Muscle layer of duodenum (tissue), 2 donors: ENCODE measurements around the gene EBF3.

Experiments
- H3K27ac ChIP-seq: one replicate; pipeline ENCODE4 v1.7.0; 2013; ENCODE audit warnings: mild to moderate bottlenecking, low read length
- H3K27me3 ChIP-seq: one replicate; pipeline ENCODE4 v1.7.0; 2013; ENCODE audit warnings: low read depth, mild to moderate bottlenecking, control low read depth, low read length
- H3K36me3 ChIP-seq, 2 donors: one replicate each; pipeline ENCODE4 v1.7.0; 2013; ENCODE audit warnings: low read length in 2 of 2, control low read depth in 1 of 2, mild to moderate bottlenecking in 1 of 2; ENCODE audit not compliant: insufficient read depth in 2 of 2, control insufficient read depth in 1 of 2
- H3K4me1 ChIP-seq, 2 donors: one replicate each; pipeline ENCODE4 v1.7.0; 2013; ENCODE audit warnings: low read length in 2 of 2, mild to moderate bottlenecking in 2 of 2, control low read depth in 1 of 2, moderate library complexity in 1 of 2; ENCODE audit not compliant: insufficient read depth in 2 of 2, control insufficient read depth in 1 of 2
- H3K4me3 ChIP-seq, 2 donors: one replicate each; pipeline ENCODE4 v1.7.0; 2013; ENCODE audit warnings: low read length in 2 of 2, low read depth in 1 of 2, mild to moderate bottlenecking in 1 of 2
- H3K9me3 ChIP-seq, 2 donors: one replicate each; pipeline ENCODE4 v1.7.0; 2013; ENCODE audit warnings: low read length in 2 of 2, control low read depth in 1 of 2, mild to moderate bottlenecking in 1 of 2; ENCODE audit not compliant: control insufficient read depth in 1 of 2
- donor health status: healthy.

Gene EBF3

DNA sequence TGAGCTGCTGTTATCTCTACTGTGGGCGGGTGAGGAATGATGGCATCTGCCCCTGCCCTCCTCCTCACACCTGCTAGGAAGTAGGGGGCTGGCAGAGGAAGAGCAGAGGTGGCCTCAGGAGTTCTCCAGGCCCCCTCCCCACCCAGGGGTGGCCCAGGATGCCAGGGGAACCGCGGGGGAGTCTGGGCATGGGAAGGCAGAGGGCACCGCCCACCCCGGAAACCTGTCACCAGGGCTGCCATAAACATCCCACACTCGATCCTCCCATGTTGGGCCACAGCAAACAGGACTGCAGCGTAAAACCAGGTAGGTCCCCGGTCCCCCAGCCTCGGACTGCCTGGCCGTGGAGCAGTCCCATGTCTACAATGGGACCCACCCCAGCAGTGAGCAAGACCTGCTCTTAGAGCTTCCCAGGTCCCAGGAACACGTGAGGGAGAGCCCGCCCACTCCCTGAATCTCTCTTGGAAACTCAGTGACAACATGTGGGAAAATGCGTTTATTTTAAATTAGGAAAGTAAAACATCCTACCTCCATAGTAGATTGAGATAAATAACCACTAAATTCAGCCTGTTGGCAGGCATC is 23.4 kb downstream of the EBF3 start:
- Histone ChIP-seq H3K36me3 (no peaks in the 10 kb centered on the region), H3K27ac (no peak overlapping the region), H3K9me3 (no peaks in the 10 kb centered on the region), H3K4me3 (no peak overlapping the region), H3K4me1 (no peaks in the 10 kb centered on the region), H3K27me3 (no peaks in the 10 kb centered on the region)

DNA sequence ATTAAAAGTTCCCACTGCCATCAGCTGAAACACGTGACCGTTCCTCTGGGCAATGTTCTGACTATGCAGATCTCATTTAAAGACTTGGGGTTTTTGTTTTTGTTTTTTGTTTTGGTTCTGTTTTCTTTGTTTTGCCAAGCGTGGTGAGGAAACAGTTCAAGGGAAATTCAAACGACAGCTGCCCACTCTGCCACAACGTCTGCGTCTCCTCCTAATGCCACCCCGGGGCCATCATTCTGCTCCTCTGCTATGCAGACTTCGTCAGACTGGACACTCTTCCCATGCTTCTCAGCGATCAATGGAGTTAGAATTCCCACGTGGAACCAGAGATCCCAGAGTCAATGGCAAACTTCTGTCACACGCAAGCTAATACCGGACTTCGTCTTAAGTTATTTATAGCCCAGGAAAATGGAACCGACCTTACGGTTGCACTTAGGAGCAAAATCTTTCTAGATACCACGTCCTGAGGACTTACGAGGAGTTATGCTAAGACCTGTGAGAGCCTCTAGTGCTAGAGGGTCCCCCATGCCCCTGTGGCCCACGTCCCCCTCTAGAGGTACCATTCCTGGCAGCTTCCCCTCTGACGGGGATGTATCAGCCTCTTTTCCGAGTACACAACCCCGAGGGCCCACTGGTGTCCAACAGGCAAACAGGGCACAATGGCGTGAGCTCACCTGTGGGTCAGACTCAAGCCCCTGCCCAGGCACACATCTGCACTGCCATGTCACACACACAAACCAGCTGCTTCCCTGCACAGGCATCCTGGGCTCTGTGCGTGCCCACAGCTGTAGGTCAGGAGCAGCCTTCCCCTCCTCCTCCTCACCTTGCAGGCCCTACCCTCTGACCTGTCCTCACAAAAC is 24.4 kb downstream of the EBF3 start:
- no peaks in the 10 kb centered on the region for H3K27me3 ChIP-seq
- no peaks in the 10 kb centered on the region for H3K9me3 ChIP-seq
- H3K4me3 ChIP-seq, result no peak overlapping the region
- H3K27ac ChIP-seq, result no peak overlapping the region
- no peaks in the 10 kb centered on the region for H3K36me3 ChIP-seq
- H3K4me1 ChIP-seq, result no peaks in the 10 kb centered on the region

DNA sequence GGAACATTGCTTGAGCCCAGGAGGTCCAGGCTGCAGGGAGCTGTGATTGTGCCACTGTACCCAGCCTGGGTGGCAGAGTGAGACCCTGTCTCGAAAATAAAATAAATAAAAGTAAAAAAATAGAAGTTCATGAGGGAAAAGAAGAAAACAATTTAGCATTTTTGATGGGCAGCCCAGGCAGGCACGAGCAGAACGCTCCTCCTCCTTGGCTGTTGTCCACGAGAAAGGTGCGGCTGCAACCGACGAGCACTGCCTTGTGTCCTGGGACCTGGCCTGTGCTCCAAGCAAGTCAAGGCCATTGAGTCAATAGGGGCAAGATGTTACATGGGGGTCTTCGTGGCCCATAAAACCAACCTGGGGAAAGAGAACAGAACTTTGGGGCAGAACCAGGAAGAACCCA is 25.6 kb downstream of the EBF3 start:
- H3K9me3 ChIP-seq, result no peaks in the 10 kb centered on the region
- no peaks in the 10 kb centered on the region for H3K27me3 ChIP-seq
- no peaks in the 10 kb centered on the region for H3K4me1 ChIP-seq
- H3K27ac ChIP-seq, result no peak overlapping the region
- H3K36me3 ChIP-seq, result no peaks in the 10 kb centered on the region
- H3K4me3 ChIP-seq, result no peak overlapping the region

DNA sequence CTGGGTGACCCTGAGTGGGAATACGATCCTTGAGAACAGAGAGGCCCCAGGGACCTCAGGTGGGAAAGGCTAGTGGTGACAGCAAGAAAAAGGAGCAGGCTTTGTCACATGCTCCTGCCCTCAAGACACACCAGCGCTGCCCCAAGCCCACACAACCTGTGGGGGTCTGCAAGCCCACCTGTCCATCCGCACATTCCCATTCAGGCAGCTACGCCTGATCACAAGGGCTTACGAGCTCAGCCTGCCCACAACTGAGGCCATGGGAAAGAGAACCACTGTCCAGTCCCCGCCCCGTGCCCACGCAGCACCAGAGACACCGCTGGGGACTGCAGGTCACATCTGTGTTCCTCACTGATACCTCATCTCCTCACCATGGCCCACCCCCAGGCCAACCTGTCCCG is 26.7 kb downstream of the EBF3 start:
- Histone ChIP-seq H3K27ac (no peak overlapping the region), H3K4me1 (no peaks in the 10 kb centered on the region)

DNA sequence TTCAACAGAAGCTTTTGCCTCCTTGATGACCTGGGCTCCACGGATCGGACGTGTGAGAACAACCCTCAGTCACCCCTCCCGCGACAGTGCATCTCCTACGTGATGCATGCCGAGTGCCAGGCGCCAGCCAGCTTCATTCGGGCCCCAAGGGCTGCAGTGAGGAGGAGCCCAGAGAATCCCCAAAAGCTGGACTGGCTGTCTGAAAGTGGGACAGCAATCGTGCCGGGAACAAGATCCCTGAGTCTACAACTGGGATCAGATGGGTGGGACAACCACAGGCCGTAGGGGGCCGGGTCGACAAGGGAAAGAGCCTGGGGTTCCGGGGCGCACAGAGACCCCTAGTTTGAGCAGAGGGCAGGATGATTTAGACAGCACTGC is 27.2 kb downstream of the EBF3 start:
- no peaks in the 10 kb centered on the region for H3K27me3 ChIP-seq
- no peak overlapping the region for H3K4me3 ChIP-seq
- no peaks in the 10 kb centered on the region for H3K4me1 ChIP-seq
- no peaks in the 10 kb centered on the region for H3K9me3 ChIP-seq
- no peaks in the 10 kb centered on the region for H3K36me3 ChIP-seq
- no peak overlapping the region for H3K27ac ChIP-seq

More for the DNA sequence above, 26.7 kb downstream of the EBF3 start:
- H3K4me3 ChIP-seq, result no peak overlapping the region
- H3K9me3 ChIP-seq, result no peaks in the 10 kb centered on the region
- H3K36me3 ChIP-seq, result no peaks in the 10 kb centered on the region
- no peaks in the 10 kb centered on the region for H3K27me3 ChIP-seq

DNA sequence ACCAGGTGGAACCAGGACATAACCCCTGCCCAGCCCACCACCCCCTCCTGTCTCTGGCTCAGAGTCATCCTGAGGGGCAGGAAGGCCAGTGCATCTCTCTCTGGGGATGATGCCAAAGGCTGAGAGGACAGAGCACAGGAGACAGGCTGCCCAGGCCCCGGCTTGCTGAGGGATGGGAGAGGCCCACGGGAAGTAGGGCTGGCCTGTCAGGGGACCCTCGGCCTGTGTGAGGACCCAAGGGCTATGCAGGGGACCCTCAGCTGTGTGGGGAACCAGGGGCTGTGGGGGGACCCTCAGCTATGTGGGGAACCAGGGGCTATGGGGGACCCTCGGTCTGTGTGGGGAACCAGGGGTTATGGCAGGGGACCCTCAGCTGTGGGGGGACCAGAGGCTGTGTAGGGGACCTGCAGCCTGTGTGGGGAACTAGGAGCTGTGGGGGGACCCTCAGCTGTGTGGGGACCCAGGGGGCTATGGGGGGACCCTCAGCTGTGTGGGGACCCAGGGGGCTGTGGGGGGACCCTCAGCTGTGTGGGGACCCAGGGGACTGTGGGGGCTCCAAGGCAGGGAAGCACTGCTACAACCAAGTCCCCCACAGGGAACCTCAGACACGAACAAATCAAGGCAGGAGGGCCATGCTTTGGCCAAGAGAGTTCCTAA is 27.7 kb downstream of the EBF3 start:
- H3K9me3 ChIP-seq, result no peaks in the 10 kb centered on the region
- H3K36me3 ChIP-seq, result no peaks in the 10 kb centered on the region
- H3K4me3 ChIP-seq, result no peak overlapping the region
- no peaks in the 10 kb centered on the region for H3K27me3 ChIP-seq
- H3K4me1 ChIP-seq, result no peaks in the 10 kb centered on the region
- H3K27ac ChIP-seq, result no peak overlapping the region

DNA sequence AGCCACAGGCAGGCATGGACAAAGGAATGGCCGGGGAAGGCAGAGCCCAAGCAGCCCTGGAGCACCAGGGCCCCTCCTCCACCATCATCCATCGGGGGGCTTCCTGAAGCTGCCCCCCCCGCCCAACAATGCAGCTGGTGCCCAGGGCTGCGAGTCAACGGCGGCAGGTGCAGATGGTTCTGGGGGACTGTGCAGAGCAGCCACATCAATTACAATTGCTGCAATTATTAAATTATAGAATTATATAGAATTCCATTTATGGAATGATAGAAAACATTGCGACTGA is 28.3 kb downstream of the EBF3 start:
- H3K4me3 ChIP-seq, result no peak overlapping the region
- H3K36me3 ChIP-seq, result no peaks in the 10 kb centered on the region
- no peak overlapping the region for H3K27ac ChIP-seq
- no peaks in the 10 kb centered on the region for H3K4me1 ChIP-seq
- no peaks in the 10 kb centered on the region for H3K9me3 ChIP-seq
- no peaks in the 10 kb centered on the region for H3K27me3 ChIP-seq

DNA sequence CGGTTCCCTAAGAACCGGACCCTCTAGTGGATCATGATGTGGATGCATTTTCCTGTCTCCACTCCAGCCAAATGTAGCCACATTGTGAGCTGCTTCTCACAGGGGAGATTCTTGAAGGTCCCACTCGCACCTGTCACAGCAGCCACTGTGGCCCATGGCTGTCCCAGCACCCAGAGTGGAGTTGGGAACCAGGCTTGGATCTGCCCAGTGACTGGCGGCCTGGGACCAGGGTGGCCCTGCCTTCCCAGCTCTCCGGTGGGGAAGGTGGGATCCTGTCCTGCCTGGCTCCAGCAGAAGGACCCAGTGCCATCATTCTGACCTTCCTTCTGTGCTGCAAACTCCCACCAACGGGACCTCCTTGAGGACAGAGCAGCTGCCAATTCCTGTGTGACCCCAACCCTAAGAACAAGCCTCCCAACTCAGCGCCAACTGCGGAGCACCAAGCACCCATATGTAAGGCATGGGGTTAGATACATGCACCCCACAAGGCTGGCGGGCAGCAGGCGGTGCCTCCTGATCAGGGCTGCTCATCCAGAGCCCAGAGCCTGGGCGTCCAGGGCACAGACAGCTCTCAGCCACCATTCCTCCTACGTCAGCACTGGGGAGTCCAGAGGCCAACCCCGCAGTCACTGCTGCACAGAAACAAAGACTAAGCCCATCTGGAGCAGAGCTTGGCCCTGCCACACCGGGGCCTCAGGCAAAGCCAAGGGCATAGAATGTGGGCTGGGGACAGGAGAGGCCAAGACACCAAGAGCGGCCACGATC is 28.8 kb downstream of the EBF3 start:
- Histone ChIP-seq H3K27ac (no peak overlapping the region), H3K36me3 (no peaks in the 10 kb centered on the region), H3K4me1 (no peaks in the 10 kb centered on the region), H3K4me3 (no peak overlapping the region), H3K27me3 (no peaks in the 10 kb centered on the region), H3K9me3 (no peaks in the 10 kb centered on the region)

DNA sequence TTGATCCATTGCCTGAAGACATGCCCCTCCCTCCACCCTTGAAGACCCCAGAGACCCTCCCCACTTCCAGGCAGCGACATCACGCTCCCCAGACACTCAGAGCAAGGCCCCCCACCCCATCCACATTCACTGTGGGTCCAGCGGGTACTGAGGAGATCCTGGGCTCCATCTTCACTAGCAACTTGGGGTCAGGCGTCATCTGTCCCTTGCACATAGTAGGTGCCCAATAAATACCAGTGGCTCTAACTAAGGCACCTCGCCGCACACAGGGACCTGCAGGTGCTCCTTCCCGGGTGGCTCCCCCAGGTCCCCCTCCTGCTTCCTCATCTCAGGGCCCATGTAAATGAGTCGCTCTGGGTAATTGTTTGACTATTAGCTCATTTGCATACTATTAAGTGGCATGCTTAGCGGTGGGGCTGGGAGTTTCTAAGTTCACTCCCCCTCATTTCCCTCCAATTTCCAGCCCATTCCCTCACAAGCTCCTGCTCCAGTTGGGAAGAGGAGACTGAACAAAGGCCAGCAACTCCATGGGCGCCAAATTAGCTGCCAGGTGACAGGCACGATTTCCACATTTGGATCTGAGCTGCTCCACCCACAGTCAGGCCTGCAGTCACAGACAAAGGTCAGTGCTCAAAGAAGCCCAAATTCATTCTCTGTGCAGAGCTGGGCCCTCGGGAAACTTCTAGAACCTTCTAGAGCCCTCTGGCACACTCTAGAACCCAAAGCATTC is 29.7 kb downstream of the EBF3 start:
- no peak overlapping the region for H3K27ac ChIP-seq
- no peaks in the 10 kb centered on the region for H3K9me3 ChIP-seq
- no peaks in the 10 kb centered on the region for H3K4me1 ChIP-seq
- H3K27me3 ChIP-seq, result no peaks in the 10 kb centered on the region
- H3K4me3 ChIP-seq, result no peak overlapping the region
- no peaks in the 10 kb centered on the region for H3K36me3 ChIP-seq

DNA sequence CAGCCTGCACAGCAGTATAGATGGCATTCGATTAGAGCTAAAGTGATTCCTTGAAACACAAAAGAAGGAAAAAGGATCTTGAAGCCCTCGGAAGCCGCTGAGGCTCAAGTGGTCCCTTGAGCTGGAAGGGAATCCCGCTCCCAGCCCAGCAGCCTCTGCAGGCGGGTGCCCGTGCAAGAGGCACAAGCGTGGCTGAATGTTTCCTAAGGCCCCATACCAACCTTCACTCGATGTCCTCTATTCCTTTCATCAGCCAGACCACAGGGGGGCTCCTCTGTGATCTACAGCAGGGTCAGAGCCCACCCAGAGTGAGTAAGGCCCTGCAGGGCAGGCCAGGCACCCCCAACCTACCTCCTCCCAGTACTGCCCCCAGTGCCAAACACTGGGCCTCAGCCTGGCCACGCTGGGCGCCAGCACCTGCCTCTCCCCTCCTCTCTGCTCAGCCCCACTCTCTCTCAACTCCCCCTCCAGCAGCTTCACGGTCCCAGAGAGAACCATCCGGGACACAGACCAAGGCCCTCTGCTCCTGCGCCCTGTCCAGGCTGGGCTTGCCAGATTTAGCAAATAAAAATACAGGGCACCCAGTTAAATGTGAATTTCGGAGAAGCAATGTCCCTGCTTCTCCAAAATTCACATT is 30.5 kb downstream of the EBF3 start:
- no peak overlapping the region for H3K4me3 ChIP-seq
- no peak overlapping the region for H3K27ac ChIP-seq
- no peaks in the 10 kb centered on the region for H3K36me3 ChIP-seq
- no peaks in the 10 kb centered on the region for H3K27me3 ChIP-seq
- H3K4me1 ChIP-seq, result no peaks in the 10 kb centered on the region
- H3K9me3 ChIP-seq, result no peaks in the 10 kb centered on the region
